Duodenal mucosa (tissue), 2 donors: ENCODE results near the gene S100A14.

Source experiments
- H3K27ac ChIP-seq: one replicate; pipeline ENCODE4 v1.7.0; 2013; ENCODE audit warnings: low read depth, low read length
- H3K27me3 ChIP-seq, 2 donors: one replicate each; pipeline ENCODE4 v1.7.0; 2013; ENCODE audit warnings: low read length in 2 of 2, control low read depth in 1 of 2; ENCODE audit not compliant: insufficient read depth in 2 of 2, control insufficient read depth in 1 of 2
- H3K36me3 ChIP-seq, 2 donors: one replicate each; pipeline ENCODE4 v1.7.0; 2013; ENCODE audit warnings: low read length in 2 of 2, control low read depth in 1 of 2; ENCODE audit not compliant: insufficient read depth in 2 of 2, control insufficient read depth in 1 of 2
- H3K4me1 ChIP-seq, 2 donors: one replicate each; pipeline ENCODE4 v1.7.0; 2013; ENCODE audit warnings: low read length in 2 of 2, control low read depth in 1 of 2; ENCODE audit not compliant: insufficient read depth in 2 of 2, control insufficient read depth in 1 of 2
- H3K4me3 ChIP-seq, 2 donors: one replicate each; pipeline ENCODE4 v1.7.0; 2013; ENCODE audit warnings: low read length in 2 of 2, low read depth in 1 of 2
- H3K9ac ChIP-seq, 2 donors: one replicate each; pipeline ENCODE4 v1.7.0; 2013; ENCODE audit warnings: low read length in 2 of 2, low read depth in 1 of 2
- H3K9me3 ChIP-seq, 2 donors: one replicate each; pipeline ENCODE4 v1.7.0; 2013; ENCODE audit warnings: low read length in 2 of 2, control low read depth in 1 of 2; ENCODE audit not compliant: control insufficient read depth in 1 of 2

S100A14 gene

DNA sequence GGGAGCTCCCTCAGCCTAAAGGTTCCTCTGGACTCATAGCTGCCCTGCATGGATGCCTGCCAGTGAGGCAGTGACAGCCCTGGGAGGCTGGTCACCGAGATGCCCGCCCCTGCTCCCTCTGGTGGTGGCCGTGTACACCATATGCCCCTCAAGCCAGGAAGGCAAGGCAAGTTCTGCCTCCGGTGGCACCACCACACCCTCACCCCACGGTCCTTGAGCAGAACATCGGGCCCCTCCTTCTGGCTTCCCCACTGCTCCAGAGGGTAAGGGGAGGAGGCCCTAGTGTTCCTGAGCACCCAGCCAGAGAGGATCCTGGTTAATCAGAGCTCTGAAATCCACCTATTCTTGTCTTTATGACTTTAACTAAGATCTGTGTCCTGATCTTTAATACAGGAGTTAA is 1.5 kb upstream of the S100A14 start:
- Histone ChIP-seq H3K9ac (peak overlapping the region; percentile 89 to 94), H3K4me1 (peaks cover 34 to 44% of the 10 kb centered on the region in 2 donors), H3K36me3 (no peaks in the 10 kb centered on the region), H3K27ac (peak overlapping the region; percentile 76), H3K9me3 (no peaks in the 10 kb centered on the region), H3K4me3 (no peak overlapping the region), H3K27me3 (no peaks in the 10 kb centered on the region)

DNA sequence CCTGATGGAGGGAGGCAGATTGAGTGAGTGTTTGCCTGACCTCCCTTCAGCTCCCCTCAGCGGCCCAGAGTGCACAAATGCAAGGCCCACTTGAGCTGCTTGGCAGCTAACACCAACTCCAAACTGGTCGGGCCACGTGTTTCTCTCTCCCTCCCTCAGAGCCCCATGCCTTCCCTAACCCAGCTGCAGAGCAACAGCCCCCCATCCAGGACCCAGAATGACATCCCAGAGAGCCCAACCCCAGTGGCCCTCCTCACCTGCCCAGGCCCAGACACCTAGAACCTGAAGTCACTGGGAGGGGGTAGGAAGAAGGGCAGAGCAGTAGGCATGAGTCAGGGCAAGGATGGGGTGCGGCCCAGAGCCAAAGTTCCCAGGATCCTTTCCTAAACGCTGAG is 789 bp upstream of the S100A14 start:
- Histone ChIP-seq H3K36me3 (no peaks in the 10 kb centered on the region), H3K27ac (peak overlapping the region; percentile 76), H3K9ac (peak overlapping the region; percentile 89 to 94), H3K4me3 (peak overlapping the region; percentile 9 to 23), H3K9me3 (no peaks in the 10 kb centered on the region), H3K4me1 (peaks cover 34 to 44% of the 10 kb centered on the region in 2 donors), H3K27me3 (no peaks in the 10 kb centered on the region)

DNA sequence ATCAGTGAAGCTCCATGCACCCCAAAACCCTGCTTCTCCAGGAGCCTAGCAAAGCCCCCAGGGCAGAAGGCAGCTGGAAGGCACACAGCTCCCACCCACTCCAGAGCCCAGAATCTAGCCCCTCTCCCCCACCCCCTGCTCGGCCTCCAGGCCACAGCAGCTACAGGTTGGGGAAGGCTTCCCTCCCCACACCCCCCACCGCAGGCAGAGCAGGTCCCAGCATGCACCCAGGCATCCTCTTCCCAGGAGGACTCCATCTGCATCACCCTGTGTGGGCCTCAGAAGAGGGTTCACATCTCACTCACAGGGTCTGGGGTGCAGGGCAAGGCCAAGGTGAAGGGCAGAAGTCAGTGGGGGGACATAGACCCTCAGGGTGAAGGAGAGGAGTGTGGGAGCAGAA is 719 bp downstream of the S100A14 start:
- Histone ChIP-seq H3K9me3 (no peaks in the 10 kb centered on the region), H3K9ac (peak overlapping the region; percentile 89 to 94), H3K4me3 (peak overlapping the region; percentile 70 to 74), H3K4me1 (peaks cover 44 to 49% of the 10 kb centered on the region in 2 donors), H3K27ac (peak overlapping the region; percentile 76), H3K36me3 (no peaks in the 10 kb centered on the region), H3K27me3 (no peaks in the 10 kb centered on the region)

DNA sequence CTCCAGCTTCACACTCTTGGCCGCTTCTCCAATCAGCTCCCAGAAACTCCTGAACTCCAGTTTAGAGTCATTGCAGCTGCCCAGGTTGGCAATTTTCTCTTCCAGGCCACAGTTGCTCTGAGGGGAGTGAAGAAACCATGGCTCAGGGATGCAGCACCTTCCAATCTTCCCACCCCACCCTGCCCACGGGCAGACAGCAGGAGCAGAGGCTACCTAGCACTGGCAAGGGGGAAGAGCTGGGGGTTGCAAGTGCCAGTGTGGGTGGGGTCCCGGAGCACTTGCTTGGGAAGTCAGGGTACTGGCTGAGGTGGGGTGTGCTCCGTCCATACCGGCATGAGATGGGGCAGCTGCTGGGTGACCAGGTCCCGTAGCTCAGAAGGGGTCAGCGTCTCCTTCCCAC is 1.2 kb downstream of the S100A14 start:
- H3K9me3 ChIP-seq: no peaks in the 10 kb centered on the region
- H3K27ac ChIP-seq: no peak overlapping the region
- H3K9ac ChIP-seq: peak overlapping the region; percentile 89 to 94
- H3K36me3 ChIP-seq: no peaks in the 10 kb centered on the region
- no peaks in the 10 kb centered on the region for H3K27me3 ChIP-seq
- H3K4me1 ChIP-seq: peaks cover 49 to 54% of the 10 kb centered on the region in 2 donors
- H3K4me3 ChIP-seq: peak overlapping the region; percentile 70 to 74

DNA sequence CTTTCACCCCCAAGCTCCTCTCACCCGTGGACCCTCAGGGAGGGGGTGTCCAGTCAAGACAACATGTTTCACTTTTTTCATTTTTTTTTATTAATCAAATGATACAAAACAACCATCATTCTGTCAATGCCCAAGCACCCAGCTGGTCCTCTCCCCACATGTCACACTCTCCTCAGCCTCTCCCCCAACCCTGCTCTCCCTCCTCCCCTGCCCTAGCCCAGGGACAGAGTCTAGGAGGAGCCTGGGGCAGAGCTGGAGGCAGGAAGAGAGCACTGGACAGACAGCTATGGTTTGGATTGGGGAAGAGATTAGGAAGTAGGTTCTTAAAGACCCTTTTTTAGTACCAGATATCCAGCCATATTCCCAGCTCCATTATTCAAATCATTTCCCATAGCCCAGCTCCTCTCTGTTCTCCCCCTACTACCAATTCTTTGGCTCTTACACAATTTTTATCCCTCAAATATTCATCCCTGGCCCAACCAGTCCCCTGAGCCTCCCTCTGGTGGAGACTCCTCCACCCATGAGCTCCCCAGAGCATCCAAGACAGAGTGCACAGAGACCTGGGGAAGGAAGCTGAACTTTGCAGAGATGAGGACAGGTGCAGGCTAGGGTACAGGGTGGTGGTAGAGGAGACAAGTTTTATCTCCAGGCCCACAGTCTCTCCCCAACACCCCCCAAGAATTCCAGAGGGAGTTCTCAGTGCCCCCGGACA is 1.8 kb downstream of the S100A14 start:
- peak overlapping the region; percentile 89 to 94 for H3K9ac ChIP-seq
- H3K4me1 ChIP-seq: peaks cover 54 to 59% of the 10 kb centered on the region in 2 donors
- H3K27ac ChIP-seq: no peak overlapping the region
- no peaks in the 10 kb centered on the region for H3K9me3 ChIP-seq
- H3K4me3 ChIP-seq: peak overlapping the region; percentile 70 to 74
- no peaks in the 10 kb centered on the region for H3K27me3 ChIP-seq
- H3K36me3 ChIP-seq: no peaks in the 10 kb centered on the region

DNA sequence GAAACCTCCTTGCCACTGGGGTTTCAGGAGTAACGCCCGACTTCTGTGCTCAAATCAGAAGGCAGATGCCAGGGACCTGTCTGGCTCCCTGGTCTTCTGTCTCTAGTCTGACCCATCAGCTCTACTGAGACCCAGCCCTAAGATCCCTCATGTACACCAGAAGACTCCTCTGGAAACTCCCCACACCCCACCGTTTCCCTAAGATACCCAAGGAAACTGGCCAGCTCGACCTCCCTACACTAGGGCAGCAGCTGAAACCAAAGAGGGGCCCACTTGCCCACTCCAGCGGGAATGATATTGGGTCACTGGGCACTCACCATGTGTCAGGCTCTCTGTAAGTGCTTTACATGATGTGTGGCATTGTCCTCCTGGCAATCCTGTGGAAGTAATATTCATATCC is 2.7 kb downstream of the S100A14 start:
- H3K4me1 ChIP-seq: peaks cover 62 to 67% of the 10 kb centered on the region in 2 donors
- H3K36me3 ChIP-seq: no peaks in the 10 kb centered on the region
- no peaks in the 10 kb centered on the region for H3K9me3 ChIP-seq
- peak overlapping the region; percentile 26 to 97 for H3K4me3 ChIP-seq
- H3K27ac ChIP-seq: peak overlapping the region; percentile 90
- peak overlapping the region; percentile 65 to 100 for H3K9ac ChIP-seq
- no peaks in the 10 kb centered on the region for H3K27me3 ChIP-seq

DNA sequence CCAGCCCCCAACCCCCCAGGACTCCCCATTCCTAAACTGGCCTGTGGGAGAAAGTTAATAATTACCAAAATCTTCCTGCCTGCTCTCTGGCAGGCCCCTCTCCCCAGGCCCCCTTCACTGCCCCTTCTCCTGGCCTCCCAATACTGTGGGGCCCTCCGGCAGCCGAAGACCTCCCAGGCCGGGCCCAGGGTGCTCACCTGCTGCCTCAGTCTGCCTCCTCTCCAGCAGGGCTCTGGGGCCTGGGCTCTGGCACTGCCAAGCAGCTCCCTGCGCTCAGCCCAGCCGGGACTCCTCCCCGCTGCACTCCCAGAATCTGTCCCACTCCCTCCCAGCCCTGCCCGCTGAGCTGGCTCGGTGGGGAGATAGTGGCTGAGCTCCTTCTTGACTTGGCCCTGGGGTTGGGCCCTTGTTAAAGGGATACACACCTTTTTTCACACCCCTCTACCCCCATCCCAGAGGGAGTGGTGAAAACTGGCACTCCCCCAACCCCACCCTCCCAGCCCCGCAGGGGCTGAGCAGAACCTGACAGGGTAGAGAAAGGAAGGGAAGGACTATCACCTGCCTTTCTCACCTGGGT is 3.3 kb downstream of the S100A14 start, which contains the start of gene S100A16:
TSS of gene S100A16 (minus strand) at position 383 of the 577 bp plus-strand sequence. CDS start 4,986 bp downstream, outside the sequence.
- Histone ChIP-seq H3K36me3 (peaks cover 2% of the 10 kb centered on the region in 2 donors), H3K27me3 (no peaks in the 10 kb centered on the region), H3K4me1 (peaks cover 66 to 71% of the 10 kb centered on the region in 2 donors), H3K9me3 (no peaks in the 10 kb centered on the region), H3K4me3 (peak within 1 kb of the TSS; percentile 83 to 97), H3K27ac (peak within 1 kb of the TSS; percentile 90), H3K9ac (peak within 1 kb of the TSS; percentile 88 to 100)

DNA sequence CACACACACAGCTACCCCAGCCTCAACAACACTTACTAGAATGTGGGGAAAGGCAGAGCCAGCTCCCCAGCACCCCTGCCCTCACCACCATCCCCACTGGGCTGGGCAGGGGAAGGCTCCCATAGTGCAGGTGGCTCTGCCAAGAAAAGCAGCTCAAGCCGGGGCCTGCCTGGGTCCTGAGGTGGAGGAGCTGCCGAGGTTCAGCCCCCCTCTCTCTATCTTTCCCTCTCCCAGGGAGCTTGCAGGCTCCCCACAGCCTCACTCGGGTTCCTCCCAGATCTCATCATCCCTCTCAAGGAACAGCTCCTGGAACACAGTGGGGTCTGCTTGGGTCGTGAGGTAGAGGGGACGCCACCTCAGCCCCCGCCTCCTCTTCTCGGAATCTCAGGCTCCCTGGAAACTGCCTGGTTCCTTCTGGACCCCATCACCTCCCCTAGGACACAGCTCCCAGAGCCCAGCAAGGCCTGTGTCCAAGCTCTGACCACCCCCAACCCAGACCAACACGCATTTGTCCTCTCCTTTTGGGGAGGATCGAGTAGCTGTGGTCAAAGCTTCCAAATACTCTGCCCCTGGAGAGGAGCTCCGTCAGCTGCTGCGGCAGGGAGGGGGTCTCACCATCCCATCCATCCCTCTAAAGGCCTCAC is 3.9 kb downstream of the S100A14 start:
- Histone ChIP-seq H3K4me1 (peaks cover 60 to 69% of the 10 kb centered on the region in 2 donors), H3K36me3 (peaks cover 7 to 8% of the 10 kb centered on the region in 2 donors), H3K9ac (peak overlapping the region; percentile 88 to 100), H3K9me3 (no peaks in the 10 kb centered on the region), H3K27me3 (no peaks in the 10 kb centered on the region), H3K4me3 (peak overlapping the region; percentile 83 to 97), H3K27ac (peak overlapping the region; percentile 90)

DNA sequence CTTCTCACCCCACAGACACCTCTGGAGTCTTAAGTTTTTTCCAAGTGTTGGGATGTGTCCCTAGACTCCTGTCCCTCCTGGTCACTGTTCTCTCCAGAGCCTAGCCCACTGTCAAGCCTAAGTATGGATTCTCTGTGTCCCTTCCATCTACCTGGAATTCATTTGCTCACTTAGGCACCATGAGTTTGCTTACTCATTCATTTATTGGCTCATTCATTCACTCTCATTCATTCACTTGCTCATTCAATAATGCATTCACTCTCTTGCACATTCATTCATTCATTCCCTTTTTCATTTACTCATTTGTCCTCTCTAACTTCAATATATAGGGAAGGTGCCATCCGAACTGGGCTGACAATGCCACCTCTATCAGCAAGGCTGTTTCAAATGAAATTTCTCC is 4.8 kb downstream of the S100A14 start:
- H3K4me1 ChIP-seq: peaks cover 52 to 60% of the 10 kb centered on the region in 2 donors
- H3K9me3 ChIP-seq: no peaks in the 10 kb centered on the region
- H3K27ac ChIP-seq: peak overlapping the region; percentile 11
- H3K27me3 ChIP-seq: no peaks in the 10 kb centered on the region
- peak overlapping the region; percentile 88 to 100 for H3K9ac ChIP-seq
- H3K36me3 ChIP-seq: peaks cover 16 to 17% of the 10 kb centered on the region in 2 donors
- peak overlapping the region; percentile 83 to 97 for H3K4me3 ChIP-seq

DNA sequence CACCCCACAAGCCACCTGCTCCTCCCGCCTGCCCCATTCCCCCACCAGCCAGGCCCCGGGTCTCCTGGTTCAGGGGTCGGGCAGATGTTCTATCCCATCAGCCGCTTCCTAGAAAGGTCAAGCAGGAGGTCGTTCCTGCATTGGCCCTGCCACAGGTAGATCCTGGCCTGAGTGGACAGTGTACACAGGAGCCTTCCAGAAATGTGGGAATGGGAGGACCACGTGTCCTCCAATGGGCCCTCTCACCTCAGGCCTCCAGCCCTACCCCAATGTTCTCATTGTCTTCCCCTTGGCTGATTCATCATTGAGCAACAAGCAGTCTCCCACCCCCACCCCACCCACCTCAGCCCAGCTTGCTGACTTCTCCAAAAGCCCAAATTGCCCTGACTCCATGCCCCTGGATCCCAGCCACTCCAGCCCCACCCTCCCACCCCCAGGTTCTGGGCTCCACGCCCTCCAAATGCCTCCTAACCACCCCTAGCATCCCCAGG is 5.3 kb downstream of the S100A14 start:
- H3K4me1 ChIP-seq: peaks cover 50 to 57% of the 10 kb centered on the region in 2 donors
- H3K9me3 ChIP-seq: no peaks in the 10 kb centered on the region
- H3K27ac ChIP-seq: peak overlapping the region; percentile 22
- peak overlapping the region; percentile 60 to 97 for H3K4me3 ChIP-seq
- H3K27me3 ChIP-seq: no peaks in the 10 kb centered on the region
- H3K36me3 ChIP-seq: peaks cover 16 to 20% of the 10 kb centered on the region in 2 donors
- peak overlapping the region in 1 of 2 donors; percentile 80 for H3K9ac ChIP-seq
